HCT116 (cell line): ENCODE measurements around the gene TMPRSS13. TPM values are rescaled to one million over a fixed set of nuclear protein-coding genes. Genes with fewer than 3 reads are reported as not detected.

ENCODE experiments used
- ATAC-seq: fragments of 200-7000 bp; cut with Tn5 transposase; 2 replicates; pipeline ENCODE4 v1.9.1; 2020; ENCODE audit warnings: mild to moderate bottlenecking, moderate library complexity
- BruUV-seq: library from RNA; stranded (reverse); fragments of 400-500 nt; replicated peaks from 2 replicates; lab custom pipeline; 2021; lab: Mats Ljungman, UMichigan
- CTCF ChIA-PET: fragments of 300-600 bp; sonication (Branson Sonifier 250); formaldehyde crosslinking; loops from one replicate; lab custom pipeline; 2021; ENCODE audit warnings: antibody characterized with exemption; lab: Charles Lee
- POLR2A ChIA-PET: fragments of 300-600, 350-600 bp; sonication (Branson Sonifier 250); formaldehyde crosslinking; loops from one replicate; lab custom pipeline; 2021; ENCODE audit warnings: antibody characterized with exemption; lab: Charles Lee
- RAD21 ChIA-PET, 2 experiments: fragments of 300-600 bp; sonication (Branson Sonifier 250); formaldehyde crosslinking; loops; one replicate each; lab custom pipeline; 2023; ENCODE audit warnings: low total read pairs in 2 of 2; ENCODE audit not compliant: uncharacterized antibody in 2 of 2, unreplicated experiment in 2 of 2, low non-redundant PET in 1 of 2; lab: Charles Lee
- DNase-seq: peaks from one replicate; pipeline ENCODE4 v3.0.0-alpha.2; 2010; ENCODE audit warnings: low read depth, low spot score
- H2AFZ ChIP-seq: fragments of 200-600 bp; shearing (Covaris generic), sonication (generic); 2 replicates; pipeline ENCODE4 v1.6.1; 2017; ENCODE audit warnings: low read depth, mixed run types, mixed read lengths, antibody characterized with exemption, low read length; ENCODE audit not compliant: poor library complexity, severe bottlenecking
- H3K27ac ChIP-seq: 2 replicates; pipeline ENCODE4 v1.5.1; 2012; ENCODE audit warnings: low read depth, low read length
- H3K27me3 ChIP-seq: fragments of 200-600 bp; sonication (generic); 2 replicates; pipeline ENCODE4 v1.6.1; 2016; ENCODE audit warnings: mixed run types, low read length, mixed read lengths; ENCODE audit not compliant: insufficient read depth
- H3K36me3 ChIP-seq, 2 experiments: fragments of 200-500 bp in 1 of 2; fragments of 200-600 bp in 1 of 2; sonication (Bioruptor generic) in 1 of 2; sonication (generic) in 1 of 2; 2 replicates each; pipeline versions ENCODE4 v1.5.1 to v1.6.1; 2014 to 2016; ENCODE audit warnings: low read length in 2 of 2, inconsistent platforms in 1 of 2, mixed read lengths in 1 of 2, mixed run types in 1 of 2; ENCODE audit not compliant: insufficient read depth in 2 of 2, control insufficient read depth in 1 of 2
- H3K4me1 ChIP-seq, 2 experiments: fragments of 200-600 bp in 1 of 2; sonication (generic) in 1 of 2; 2 replicates each; pipeline versions ENCODE4 v1.5.1 to v1.6.1; 2012 to 2017; ENCODE audit warnings: low read length in 2 of 2, inconsistent platforms in 1 of 2, mild to moderate bottlenecking in 1 of 2, mixed read lengths in 1 of 2, mixed run types in 1 of 2, moderate library complexity in 1 of 2; ENCODE audit not compliant: insufficient read depth in 2 of 2, control insufficient read depth in 1 of 2
- H3K4me2 ChIP-seq: fragments of 200-600 bp; sonication (generic); 2 replicates; pipeline ENCODE4 v1.6.1; 2017; ENCODE audit warnings: mixed run types, low read length, mixed read lengths
- H3K4me3 ChIP-seq, 2 experiments: fragments of 200-600 bp in 1 of 2; sonication (generic) in 1 of 2; replicated peaks in 1 of 2; 2 replicates each; pipeline ENCODE4 v1.5.1; 2011 to 2016; ENCODE audit warnings: low read length in 2 of 2, control low read depth in 1 of 2, low read depth in 1 of 2, mild to moderate bottlenecking in 1 of 2, mixed read lengths in 1 of 2, mixed run types in 1 of 2
- H3K79me2 ChIP-seq: fragments of 200-600 bp; sonication (generic); 2 replicates; pipeline ENCODE4 v1.6.1; 2017; ENCODE audit warnings: mild to moderate bottlenecking, mixed run types, low read length, moderate library complexity, mixed read lengths; ENCODE audit not compliant: insufficient read depth
- H3K9ac ChIP-seq: fragments of 200-600 bp; sonication (generic); 2 replicates; pipeline ENCODE4 v1.6.1; 2016; ENCODE audit warnings: low read length, mixed read lengths
- H3K9me2 ChIP-seq: fragments of 200-600 bp; sonication (generic), shearing (Covaris generic); 2 replicates; pipeline ENCODE4 v1.6.1; 2017; ENCODE audit warnings: mixed run types, mild to moderate bottlenecking, moderate library complexity; ENCODE audit not compliant: insufficient read depth
- H3K9me3 ChIP-seq, 2 experiments: fragments of 200-500 bp in 1 of 2; fragments of 200-600 bp in 1 of 2; sonication (Bioruptor generic) in 1 of 2; sonication (generic) in 1 of 2; 2 replicates each; pipeline ENCODE4 v1.6.1; 2014 to 2017; ENCODE audit warnings: low read length in 2 of 2, mixed read lengths in 2 of 2, inconsistent platforms in 1 of 2, low read depth in 1 of 2, mild to moderate bottlenecking in 1 of 2, mixed run types in 1 of 2, moderate library complexity in 1 of 2; ENCODE audit not compliant: control insufficient read depth in 1 of 2, insufficient read depth in 1 of 2
- H4K20me1 ChIP-seq: fragments of 200-600 bp; sonication (generic), shearing (Covaris generic); 2 replicates; pipeline ENCODE4 v1.6.1; 2017; ENCODE audit warnings: mixed run types, mild to moderate bottlenecking, moderate library complexity; ENCODE audit not compliant: insufficient read depth
- ATF3 ChIP-seq: IDR thresholded peaks from 2 replicates; pipeline ENCODE4 v1.6.1; 2012
- CBX3 ChIP-seq: IDR thresholded peaks from 2 replicates; pipeline ENCODE4 v1.6.1; 2012; ENCODE audit warnings: low read depth
- CEBPB ChIP-seq: IDR thresholded peaks from 2 replicates; pipeline ENCODE4 v1.6.1; 2012; ENCODE audit warnings: low read depth
- EGR1 ChIP-seq: IDR thresholded peaks from 2 replicates; pipeline ENCODE4 v1.6.1; 2012; ENCODE audit warnings: low read depth
- ELF1 ChIP-seq: IDR thresholded peaks from 2 replicates; pipeline ENCODE4 v1.6.1; 2012; ENCODE audit warnings: low read depth, borderline replicate concordance
- EZH2 ChIP-seq: fragments of 200-600 bp; sonication (generic); IDR thresholded peaks from 2 replicates; pipeline ENCODE4 v1.6.1; 2017; ENCODE audit warnings: antibody characterized with exemption, mixed run types
- JUND ChIP-seq: IDR thresholded peaks from 2 replicates; pipeline ENCODE4 v1.6.1; 2012
- POLR2A ChIP-seq: IDR thresholded peaks from 2 replicates; pipeline ENCODE4 v1.7.0; 2011; ENCODE audit warnings: borderline replicate concordance; ENCODE audit not compliant: insufficient read depth, insufficient read length; ENCODE audit errors: extremely low read depth
- POLR2AphosphoS5 ChIP-seq: IDR thresholded peaks from 2 replicates; pipeline ENCODE4 v1.6.1; 2011; ENCODE audit warnings: mild to moderate bottlenecking, low read depth, low read length, moderate library complexity
- RAD21 ChIP-seq: IDR thresholded peaks from 2 replicates; pipeline ENCODE4 v1.6.1; 2012; ENCODE audit warnings: low read depth, mild to moderate bottlenecking
- SIN3A ChIP-seq: IDR thresholded peaks from 2 replicates; pipeline ENCODE4 v1.6.1; 2012; ENCODE audit warnings: low read depth
- SP1 ChIP-seq: IDR thresholded peaks from 2 replicates; pipeline ENCODE4 v1.6.1; 2012; ENCODE audit warnings: low read depth
- TCF7L2 ChIP-seq: IDR thresholded peaks from 2 replicates; pipeline ENCODE4 v1.7.0; 2011; ENCODE audit warnings: borderline replicate concordance, inconsistent platforms; ENCODE audit not compliant: insufficient read depth, insufficient read length; ENCODE audit errors: extremely low read depth
- YY1 ChIP-seq: IDR thresholded peaks from 2 replicates; pipeline ENCODE4 v1.6.1; 2011; ENCODE audit warnings: low read length, low read depth, moderate library complexity, mild to moderate bottlenecking; ENCODE audit not compliant: insufficient replicate concordance; ENCODE audit errors: extremely low read depth
- ZBTB33 ChIP-seq: IDR thresholded peaks from 2 replicates; pipeline ENCODE4 v1.6.1; 2011; ENCODE audit warnings: mild to moderate bottlenecking, low read length, moderate library complexity; ENCODE audit not compliant: insufficient replicate concordance; ENCODE audit errors: extremely low read depth
- ZFX ChIP-seq: fragments of 450-650 bp; IDR thresholded peaks from 2 replicates; pipeline ENCODE4 v1.6.1; 2017
- ZNF274 ChIP-seq: fragments of 200-500 bp; sonication (Bioruptor generic); IDR thresholded peaks from 2 replicates; pipeline ENCODE4 v1.6.1; 2014; ENCODE audit warnings: mild to moderate bottlenecking, low read depth, low read length, inconsistent platforms
- intact Hi-C: fragments of 100-400 bp; cut with micrococcal nuclease; formaldehyde crosslinking; loops from 2 replicates; pipeline ENCODE4 v1.10.0; 2022
- total RNA-seq: library from RNA; stranded (reverse); gene quantifications from one replicate; pipeline ENCODE4 v1.2.1, GENCODE V29; 2021; ENCODE audit not compliant: unreplicated experiment
- TF ChIP-seq, protein P1 (sequence below): IDR thresholded peaks from 2 replicates; pipeline ENCODE4 v1.6.1; 2012
- TF ChIP-seq, protein P2 (sequence below), 3 experiments: fragments of 200-600 bp in 1 of 3; sonication (generic) in 1 of 3; IDR thresholded peaks in 2 of 3; conservative IDR thresholded peaks in 1 of 3; 2 replicates each; pipeline ENCODE4 v1.5.1; 2012 to 2017; ENCODE audit warnings: low read depth in 2 of 3, low read length in 2 of 3, antibody characterized with exemption in 1 of 3, borderline replicate concordance in 1 of 3, control low read depth in 1 of 3, mild to moderate bottlenecking in 1 of 3, mixed read lengths in 1 of 3, mixed run types in 1 of 3, moderate library complexity in 1 of 3; ENCODE audit not compliant: insufficient read depth in 1 of 3

Gene TMPRSS13
- total RNA-seq, 1 experiment from 2014 or later: 0.52 TPM

DNA sequence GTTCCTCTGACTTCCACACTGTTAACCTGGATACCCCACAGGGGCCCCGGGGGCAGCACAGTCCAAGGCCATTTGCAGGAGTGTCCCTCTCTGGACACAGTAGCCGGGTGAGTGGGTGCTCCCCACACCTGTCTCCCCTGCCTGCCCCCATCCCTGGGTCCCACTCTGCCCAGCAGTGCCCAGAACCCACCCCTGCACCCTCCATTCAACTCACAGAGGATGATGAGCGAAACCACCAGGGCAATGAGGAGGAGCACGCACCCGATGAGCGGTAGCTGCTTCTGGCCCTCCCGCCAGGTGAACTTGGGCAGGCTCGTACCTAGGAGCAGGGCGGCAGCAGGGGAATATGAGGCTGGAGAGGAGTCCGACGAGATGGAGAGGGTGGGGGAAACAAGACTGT is 12.2 kb downstream of the TMPRSS13 start:
- DNase-seq: no peak
- H4K20me1 ChIP-seq: no peaks in the 10 kb centered on the region
- BruUV-seq: no TSS peak
- no peak overlapping the region for H3K4me2 ChIP-seq
- intact Hi-C loops: no loop called here
- H3K9ac ChIP-seq: no peak overlapping the region
- no peak overlapping the region for H2AFZ ChIP-seq
- POLR2A ChIA-PET: no interaction called here
- RAD21 ChIA-PET: no interaction called here
- H3K36me3 ChIP-seq: no peaks in the 10 kb centered on the region
- TF ChIP-seq CEBPB: no peak
- no peak for TF ChIP-seq ZBTB33
- no peak for TF ChIP-seq CBX3
- no peak for TF ChIP-seq RAD21
- no peak for TF ChIP-seq ZNF274
- no peak for TF ChIP-seq SIN3A
- TF ChIP-seq TCF7L2: no peak
- no peak for TF ChIP-seq YY1
- TF ChIP-seq JUND: no peak
- no peak for TF ChIP-seq EZH2
- no peak for TF ChIP-seq POLR2AphosphoS5
- no peak for TF ChIP-seq SP1
- TF ChIP-seq, protein P1, sequence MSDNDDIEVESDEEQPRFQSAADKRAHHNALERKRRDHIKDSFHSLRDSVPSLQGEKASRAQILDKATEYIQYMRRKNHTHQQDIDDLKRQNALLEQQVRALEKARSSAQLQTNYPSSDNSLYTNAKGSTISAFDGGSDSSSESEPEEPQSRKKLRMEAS: no peak
- no peak for TF ChIP-seq POLR2A
- no peak for TF ChIP-seq ELF1
- TF ChIP-seq EGR1: no peak
- no peak for TF ChIP-seq ATF3
- TF ChIP-seq, protein P2, sequence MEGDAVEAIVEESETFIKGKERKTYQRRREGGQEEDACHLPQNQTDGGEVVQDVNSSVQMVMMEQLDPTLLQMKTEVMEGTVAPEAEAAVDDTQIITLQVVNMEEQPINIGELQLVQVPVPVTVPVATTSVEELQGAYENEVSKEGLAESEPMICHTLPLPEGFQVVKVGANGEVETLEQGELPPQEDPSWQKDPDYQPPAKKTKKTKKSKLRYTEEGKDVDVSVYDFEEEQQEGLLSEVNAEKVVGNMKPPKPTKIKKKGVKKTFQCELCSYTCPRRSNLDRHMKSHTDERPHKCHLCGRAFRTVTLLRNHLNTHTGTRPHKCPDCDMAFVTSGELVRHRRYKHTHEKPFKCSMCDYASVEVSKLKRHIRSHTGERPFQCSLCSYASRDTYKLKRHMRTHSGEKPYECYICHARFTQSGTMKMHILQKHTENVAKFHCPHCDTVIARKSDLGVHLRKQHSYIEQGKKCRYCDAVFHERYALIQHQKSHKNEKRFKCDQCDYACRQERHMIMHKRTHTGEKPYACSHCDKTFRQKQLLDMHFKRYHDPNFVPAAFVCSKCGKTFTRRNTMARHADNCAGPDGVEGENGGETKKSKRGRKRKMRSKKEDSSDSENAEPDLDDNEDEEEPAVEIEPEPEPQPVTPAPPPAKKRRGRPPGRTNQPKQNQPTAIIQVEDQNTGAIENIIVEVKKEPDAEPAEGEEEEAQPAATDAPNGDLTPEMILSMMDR (IDR thresholded peaks at IDR 0.05 in 2 of 3, conservative IDR thresholded peaks at IDR 0.05 in 1 of 3; ENCODE audit: borderline replicate concordance in 1 of 3, insufficient read depth in 1 of 3, low read depth in 2 of 3, low read length in 2 of 3): no peak
- no peak for TF ChIP-seq ZFX
- TF ChIP-seq, all 23 proteins: peak for 0
- CTCF ChIA-PET: interaction anchor here (1.3 to 2.3 kb wide), 3 partner anchors 10 to 30 kb away, joined by 4 to 7 read pairs (median 5); no protein-coding TSS in a partner anchor
- ATAC-seq: no peak
- H3K27me3 ChIP-seq: no peaks in the 10 kb centered on the region
- no peaks in the 10 kb centered on the region for H3K79me2 ChIP-seq
- H3K4me1 ChIP-seq: no peaks in the 10 kb centered on the region
- no peak overlapping the region for H3K4me3 ChIP-seq
- no peaks in the 10 kb centered on the region for H3K9me3 ChIP-seq
- H3K9me2 ChIP-seq: no peaks in the 10 kb centered on the region
- H3K27ac ChIP-seq: no peak overlapping the region
